Osteocyte (in vitro differentiated cells): ENCODE results near the gene PIEZO1. TPM values are rescaled to one million over a fixed set of nuclear protein-coding genes. Genes with fewer than 3 reads are reported as not detected.
"Not testable (repeated sequence)": the region's sequence is repeated elsewhere in the genome, so short reads cannot be mapped to it uniquely, and the experiment has no call there.

Experiments
- DNase-seq: peaks from one replicate; pipeline ENCODE4 v3.0.0; 2021; ENCODE audit warnings: mixed read lengths; ENCODE audit not compliant: unreplicated experiment; ENCODE audit errors: extremely low spot score
- H3K27ac Mint-ChIP-seq: one replicate; pipeline ENCODE4 v1.8.0; 2021; ENCODE audit warnings: mild to moderate bottlenecking, mixed read lengths; ENCODE audit not compliant: unreplicated experiment
- H3K27me3 Mint-ChIP-seq: one replicate; pipeline ENCODE4 v1.8.0; 2021; ENCODE audit warnings: mixed read lengths; ENCODE audit not compliant: unreplicated experiment
- H3K36me3 Mint-ChIP-seq: one replicate; pipeline ENCODE4 v1.8.0; 2021; ENCODE audit warnings: mixed read lengths; ENCODE audit not compliant: unreplicated experiment
- H3K4me1 Mint-ChIP-seq: one replicate; pipeline ENCODE4 v1.8.0; 2021; ENCODE audit warnings: mixed read lengths; ENCODE audit not compliant: unreplicated experiment
- H3K4me3 Mint-ChIP-seq: one replicate; pipeline ENCODE4 v1.8.0; 2021; ENCODE audit warnings: mild to moderate bottlenecking, moderate library complexity, mixed read lengths; ENCODE audit not compliant: unreplicated experiment
- H3K9me3 Mint-ChIP-seq: one replicate; pipeline ENCODE4 v1.8.0; 2021; ENCODE audit warnings: mixed read lengths; ENCODE audit not compliant: unreplicated experiment
- CTCF ChIP-seq: fragments of 200-600 bp; sonication (generic); IDR thresholded peaks from 2 replicates; pipeline ENCODE4 v1.5.0; 2021; ENCODE audit warnings: antibody characterized with exemption, mild to moderate bottlenecking, moderate library complexity
- total RNA-seq: library from RNA; stranded (reverse); gene quantifications from 2 replicates; pipeline ENCODE4 v1.2.1, GENCODE V29; 2021

The PIEZO1 gene
- total RNA-seq, 1 donor from 2014 or later, result 165 TPM

- Mint-ChIP-seq H3K27ac (no peak overlapping the region), H3K4me3 (no peak overlapping the region), H3K4me1 (no peaks in the 10 kb centered on the region)
These were observed 39.4 kb upstream of the PIEZO1 start for GRCh38 chr16:88824256-88825077.

GRCh38 chr16:88823646-88824045, 38.6 kb upstream of the PIEZO1 start:
- not testable (repeated sequence) for H3K4me3 Mint-ChIP-seq, H3K4me1 Mint-ChIP-seq, H3K27me3 Mint-ChIP-seq, DNase-seq, H3K9me3 Mint-ChIP-seq, H3K36me3 Mint-ChIP-seq, H3K27ac Mint-ChIP-seq

More at GRCh38 chr16:88824256-88825077, 39.4 kb upstream of the PIEZO1 start:
- no peak for TF ChIP-seq CTCF
- no peaks in the 10 kb centered on the region for H3K27me3 Mint-ChIP-seq
- H3K9me3 Mint-ChIP-seq, result no peaks in the 10 kb centered on the region
- no peak for DNase-seq
- H3K36me3 Mint-ChIP-seq, result peaks cover 5% of the 10 kb centered on the region

- no peak overlapping the region for H3K27ac Mint-ChIP-seq
- no peak for TF ChIP-seq CTCF
- H3K4me3 Mint-ChIP-seq, result no peak overlapping the region
- H3K4me1 Mint-ChIP-seq, result no peaks in the 10 kb centered on the region
- DNase-seq, result no peak
- H3K27me3 Mint-ChIP-seq, result no peaks in the 10 kb centered on the region
- H3K36me3 Mint-ChIP-seq, result peaks cover 5% of the 10 kb centered on the region
- H3K9me3 Mint-ChIP-seq, result no peaks in the 10 kb centered on the region
These were observed 37.4 kb upstream of the PIEZO1 start for GRCh38 chr16:88822281-88823040.

- Mint-ChIP-seq H3K4me3 (no peak overlapping the region), H3K27ac (no peak overlapping the region), H3K9me3 (no peaks in the 10 kb centered on the region), H3K36me3 (peaks cover 5% of the 10 kb centered on the region), H3K4me1 (no peaks in the 10 kb centered on the region), H3K27me3 (no peaks in the 10 kb centered on the region)
- no peak for TF ChIP-seq CTCF
- no peak for DNase-seq
These were observed 36.3 kb upstream of the PIEZO1 start for GRCh38 chr16:88821168-88821850.

- Mint-ChIP-seq H3K27me3 (no peaks in the 10 kb centered on the region), H3K9me3 (no peaks in the 10 kb centered on the region), H3K4me3 (no peak overlapping the region), H3K27ac (no peak overlapping the region), H3K36me3 (peaks cover 5% of the 10 kb centered on the region), H3K4me1 (no peaks in the 10 kb centered on the region)
- TF ChIP-seq CTCF, result no peak
- no peak for DNase-seq
These were observed 35.5 kb upstream of the PIEZO1 start for GRCh38 chr16:88820385-88821025.
